ENCODE measurements around the gene TBC1D9.

Gene TBC1D9

DNA sequence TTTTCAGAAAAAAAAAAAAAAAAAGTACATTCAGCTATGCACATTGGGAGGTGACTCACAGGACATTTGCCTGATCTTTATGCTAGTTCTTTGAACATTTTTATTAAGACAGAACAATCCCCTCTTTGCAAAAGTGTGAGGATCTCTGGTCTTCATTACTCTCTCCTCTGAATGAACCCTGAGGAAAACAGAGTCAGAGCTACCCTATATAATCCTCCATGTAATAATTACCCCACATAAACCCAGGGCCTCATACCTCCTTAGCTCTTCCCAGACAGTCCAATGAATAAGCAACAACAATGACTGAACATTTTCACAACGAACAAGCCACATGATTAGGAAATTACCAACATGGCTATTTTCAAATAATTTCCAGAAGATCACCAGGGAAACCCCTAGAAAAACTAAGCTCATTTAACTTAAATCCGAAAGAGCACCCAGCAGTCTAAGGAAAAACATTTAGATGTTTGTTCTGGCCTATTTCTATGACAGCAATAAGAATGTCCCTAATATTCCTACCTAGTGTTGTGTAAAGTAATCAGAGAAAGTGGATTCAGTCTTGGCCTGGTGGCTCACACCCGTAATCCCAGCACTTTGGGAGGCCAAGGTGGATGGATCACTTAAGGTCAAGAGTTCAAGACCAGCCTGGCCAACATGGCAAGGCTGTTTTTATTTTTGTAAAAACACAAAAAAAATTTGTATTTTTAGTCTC is 37.8 kb downstream of the TBC1D9 start:
- Histone ChIP-seq H3K27ac (ENCODE audit: low read length) (no peak overlapping the region), H3K27me3 (ENCODE audit: control insufficient read depth, insufficient read depth, low read length) (no peaks in the 10 kb centered on the region), H3K9ac (ENCODE audit: low read length) (no peak overlapping the region), H3K4me1 (ENCODE audit: control insufficient read depth, low read depth, low read length) (no peaks in the 10 kb centered on the region), H3K9me3 (ENCODE audit: control insufficient read depth, low read depth, low read length) (no peaks in the 10 kb centered on the region), H3K36me3 (ENCODE audit: control insufficient read depth, low read depth, low read length) (no peaks in the 10 kb centered on the region), H3K4me3 (ENCODE audit: low read length) (no peak overlapping the region)

DNA sequence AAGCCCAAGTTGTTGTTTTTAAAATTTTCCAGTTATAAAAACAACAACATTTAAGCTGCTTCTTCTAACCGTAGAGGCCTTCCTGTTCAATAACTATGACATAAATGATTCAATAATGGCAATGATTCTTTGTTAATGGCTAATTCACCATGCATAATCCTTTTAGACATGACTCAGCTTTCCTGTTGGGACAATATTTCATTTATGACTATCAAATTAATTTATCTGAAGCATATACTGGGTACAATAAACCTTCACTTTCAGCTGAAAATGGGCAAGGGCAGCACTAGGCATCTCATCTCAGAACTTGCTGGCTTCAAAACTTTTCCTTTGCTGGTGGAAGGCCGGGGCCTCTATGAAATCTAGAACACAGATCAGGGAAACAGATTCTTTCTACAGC is 38.9 kb downstream of the TBC1D9 start:
- Histone ChIP-seq H3K27me3 (ENCODE audit: control insufficient read depth, insufficient read depth, low read length) (no peaks in the 10 kb centered on the region), H3K27ac (ENCODE audit: low read length) (no peak overlapping the region), H3K9me3 (ENCODE audit: control insufficient read depth, low read depth, low read length) (no peaks in the 10 kb centered on the region), H3K9ac (ENCODE audit: low read length) (no peak overlapping the region), H3K36me3 (ENCODE audit: control insufficient read depth, low read depth, low read length) (no peaks in the 10 kb centered on the region), H3K4me3 (ENCODE audit: low read length) (no peak overlapping the region), H3K4me1 (ENCODE audit: control insufficient read depth, low read depth, low read length) (no peaks in the 10 kb centered on the region)

DNA sequence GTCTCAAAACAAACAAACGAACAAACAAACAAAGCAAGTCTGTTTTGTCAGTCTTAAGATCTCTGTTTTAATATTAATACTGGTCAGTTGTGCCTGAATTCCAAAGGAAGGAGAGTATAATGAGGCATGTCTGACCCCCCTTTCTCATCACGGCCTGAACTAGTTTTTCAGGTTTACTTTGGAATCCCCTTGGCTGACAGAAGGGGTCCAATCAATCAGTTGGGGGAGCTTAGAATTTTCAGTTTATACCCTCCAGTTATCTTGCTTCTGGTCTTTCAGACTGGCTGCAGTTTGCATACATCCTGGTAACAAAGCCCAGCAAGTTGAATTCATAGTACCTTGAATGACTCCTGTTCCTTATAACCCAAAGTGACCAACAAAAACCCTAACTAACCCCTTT is 41.1 kb downstream of the TBC1D9 start:
- no peaks in the 10 kb centered on the region for H3K4me1 ChIP-seq (ENCODE audit: control insufficient read depth, low read depth, low read length)
- H3K27me3 ChIP-seq (ENCODE audit: control insufficient read depth, insufficient read depth, low read length) = no peaks in the 10 kb centered on the region
- no peak overlapping the region for H3K27ac ChIP-seq (ENCODE audit: low read length)
- H3K36me3 ChIP-seq (ENCODE audit: control insufficient read depth, low read depth, low read length) = no peaks in the 10 kb centered on the region
- no peak overlapping the region for H3K4me3 ChIP-seq (ENCODE audit: low read length)
- H3K9ac ChIP-seq (ENCODE audit: low read length) = no peak overlapping the region
- H3K9me3 ChIP-seq (ENCODE audit: control insufficient read depth, low read depth, low read length) = no peaks in the 10 kb centered on the region

DNA sequence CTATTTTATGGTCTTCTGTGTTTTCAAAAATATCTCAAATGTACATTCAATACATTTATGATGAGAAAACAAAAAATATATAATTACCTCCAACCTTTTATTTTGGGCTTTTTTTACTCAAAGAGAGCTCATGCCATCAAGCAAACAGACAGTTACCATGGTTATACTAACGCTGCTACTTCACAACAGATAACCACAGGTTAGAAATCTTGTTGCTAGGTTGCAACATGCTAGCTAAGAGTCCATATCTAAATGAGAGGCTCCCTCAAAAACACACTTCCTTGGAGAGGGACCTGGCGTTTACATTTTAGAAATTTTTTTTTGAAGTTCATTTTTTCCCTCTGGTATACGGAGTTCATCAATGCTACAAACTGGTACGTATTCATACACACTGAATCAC is 44.3 kb downstream of the TBC1D9 start:
- no peaks in the 10 kb centered on the region for H3K9me3 ChIP-seq (ENCODE audit: control insufficient read depth, low read depth, low read length)
- H3K4me1 ChIP-seq (ENCODE audit: control insufficient read depth, low read depth, low read length) = no peaks in the 10 kb centered on the region
- no peak overlapping the region for H3K27ac ChIP-seq (ENCODE audit: low read length)
- no peak overlapping the region for H3K4me3 ChIP-seq (ENCODE audit: low read length)
- no peaks in the 10 kb centered on the region for H3K36me3 ChIP-seq (ENCODE audit: control insufficient read depth, low read depth, low read length)
- no peak overlapping the region for H3K9ac ChIP-seq (ENCODE audit: low read length)
- H3K27me3 ChIP-seq (ENCODE audit: control insufficient read depth, insufficient read depth, low read length) = no peaks in the 10 kb centered on the region

DNA sequence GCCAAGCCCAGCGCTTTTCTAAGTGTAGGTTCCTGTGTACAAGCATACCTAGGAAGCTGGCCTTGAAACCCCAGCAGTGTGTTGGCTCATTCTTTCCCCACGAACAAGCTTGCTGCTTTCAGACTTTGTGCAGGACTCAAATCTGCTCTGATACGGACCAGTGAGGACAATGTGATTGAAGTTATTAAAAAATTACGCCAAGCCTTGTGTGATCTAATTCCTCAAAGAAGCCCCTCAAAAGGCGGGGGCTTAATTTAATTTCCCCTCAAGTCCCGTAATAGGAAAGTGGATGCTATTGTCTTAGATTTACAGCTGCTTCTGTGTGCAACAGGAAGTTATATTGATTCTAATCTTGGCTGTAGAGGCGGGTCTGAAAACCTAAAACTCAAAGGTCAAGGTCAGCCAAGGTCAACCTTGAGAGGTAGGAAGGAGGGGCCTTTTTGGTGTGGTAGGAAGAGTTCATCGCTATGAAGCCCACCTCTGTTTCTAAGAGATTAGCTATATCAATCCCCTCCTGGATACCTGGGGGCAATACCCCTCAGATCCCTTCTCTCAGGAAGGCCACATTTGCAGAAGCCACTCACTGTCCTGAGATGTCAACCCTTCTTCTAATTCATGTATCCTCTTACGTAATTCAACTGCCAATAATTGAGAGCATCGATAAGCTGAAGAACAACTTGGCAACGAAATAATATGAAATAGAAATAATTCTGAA is 45.1 kb downstream of the TBC1D9 start:
- Histone ChIP-seq H3K9me3 (ENCODE audit: control insufficient read depth, low read depth, low read length) (no peaks in the 10 kb centered on the region), H3K4me1 (ENCODE audit: control insufficient read depth, low read depth, low read length) (no peaks in the 10 kb centered on the region), H3K27me3 (ENCODE audit: control insufficient read depth, insufficient read depth, low read length) (no peaks in the 10 kb centered on the region), H3K36me3 (ENCODE audit: control insufficient read depth, low read depth, low read length) (no peaks in the 10 kb centered on the region), H3K9ac (ENCODE audit: low read length) (no peak overlapping the region), H3K27ac (ENCODE audit: low read length) (no peak overlapping the region), H3K4me3 (ENCODE audit: low read length) (no peak overlapping the region)

DNA sequence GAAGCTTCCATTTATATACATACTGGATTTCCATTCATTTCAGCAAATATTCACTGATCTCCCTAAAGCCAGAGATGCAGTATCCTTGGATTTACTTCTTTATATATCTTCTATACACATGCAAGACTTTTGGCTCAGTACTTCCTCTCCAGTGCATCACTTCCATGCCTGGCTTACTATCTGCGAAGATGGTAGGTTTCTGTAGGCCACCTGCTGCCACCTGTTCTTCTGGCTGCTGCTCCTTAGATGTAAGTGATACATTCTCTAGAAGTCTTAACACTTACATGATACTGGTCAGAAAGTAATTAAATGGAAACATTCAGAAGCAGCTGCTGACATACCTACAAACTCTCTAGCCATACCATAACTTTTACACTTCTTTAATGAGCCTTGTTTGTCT is 48.9 kb downstream of the TBC1D9 start:
- Histone ChIP-seq H3K4me1 (ENCODE audit: control insufficient read depth, low read depth, low read length) (no peaks in the 10 kb centered on the region), H3K27ac (ENCODE audit: low read length) (no peak overlapping the region), H3K9me3 (ENCODE audit: control insufficient read depth, low read depth, low read length) (no peaks in the 10 kb centered on the region), H3K36me3 (ENCODE audit: control insufficient read depth, low read depth, low read length) (no peaks in the 10 kb centered on the region), H3K4me3 (ENCODE audit: low read length) (no peak overlapping the region), H3K9ac (ENCODE audit: low read length) (no peak overlapping the region), H3K27me3 (ENCODE audit: control insufficient read depth, insufficient read depth, low read length) (no peaks in the 10 kb centered on the region)

DNA sequence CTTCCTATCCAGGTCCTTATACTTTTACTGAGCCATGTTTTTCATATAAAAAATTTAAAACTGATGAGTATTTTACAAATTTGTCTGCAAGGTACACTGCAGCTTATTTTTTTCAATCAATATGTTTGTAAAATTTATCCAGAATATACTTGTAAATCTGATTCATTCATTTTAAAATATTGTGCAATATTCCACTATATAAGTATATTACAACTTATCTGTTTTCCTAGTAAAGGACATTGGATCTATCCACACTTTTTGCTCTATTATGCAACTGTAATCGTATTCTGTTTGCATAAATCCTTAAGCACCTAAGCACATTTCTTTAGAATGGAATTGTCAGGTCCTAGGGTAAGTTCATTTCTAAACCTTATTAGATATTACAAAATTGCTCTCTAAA is 49.5 kb downstream of the TBC1D9 start:
- Histone ChIP-seq H3K4me1 (ENCODE audit: control insufficient read depth, low read depth, low read length) (no peaks in the 10 kb centered on the region), H3K9me3 (ENCODE audit: control insufficient read depth, low read depth, low read length) (no peaks in the 10 kb centered on the region), H3K27ac (ENCODE audit: low read length) (no peak overlapping the region), H3K27me3 (ENCODE audit: control insufficient read depth, insufficient read depth, low read length) (no peaks in the 10 kb centered on the region), H3K9ac (ENCODE audit: low read length) (no peak overlapping the region), H3K4me3 (ENCODE audit: low read length) (no peak overlapping the region), H3K36me3 (ENCODE audit: control insufficient read depth, low read depth, low read length) (no peaks in the 10 kb centered on the region)

DNA sequence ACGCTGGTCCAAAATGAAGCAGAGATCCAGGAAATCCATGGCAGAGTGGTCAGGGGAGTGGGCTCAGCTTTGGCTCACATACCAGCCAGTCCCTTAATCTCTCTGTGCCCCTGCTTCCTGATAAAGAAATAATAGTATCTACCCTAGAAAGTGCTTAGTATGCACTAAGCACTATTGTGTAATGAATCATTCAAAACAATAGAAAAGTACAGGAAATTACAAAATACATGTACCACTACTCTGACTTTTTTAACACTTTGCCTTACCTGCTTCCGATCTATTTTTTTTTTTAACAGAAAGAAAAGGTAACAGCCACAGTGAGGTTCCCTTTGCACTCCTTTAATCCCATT is 49.9 kb downstream of the TBC1D9 start:
- Histone ChIP-seq H3K36me3 (ENCODE audit: control insufficient read depth, low read depth, low read length) (no peaks in the 10 kb centered on the region), H3K27me3 (ENCODE audit: control insufficient read depth, insufficient read depth, low read length) (no peaks in the 10 kb centered on the region), H3K4me3 (ENCODE audit: low read length) (no peak overlapping the region), H3K27ac (ENCODE audit: low read length) (no peak overlapping the region), H3K9ac (ENCODE audit: low read length) (no peak overlapping the region), H3K4me1 (ENCODE audit: control insufficient read depth, low read depth, low read length) (no peaks in the 10 kb centered on the region), H3K9me3 (ENCODE audit: control insufficient read depth, low read depth, low read length) (no peaks in the 10 kb centered on the region)

DNA sequence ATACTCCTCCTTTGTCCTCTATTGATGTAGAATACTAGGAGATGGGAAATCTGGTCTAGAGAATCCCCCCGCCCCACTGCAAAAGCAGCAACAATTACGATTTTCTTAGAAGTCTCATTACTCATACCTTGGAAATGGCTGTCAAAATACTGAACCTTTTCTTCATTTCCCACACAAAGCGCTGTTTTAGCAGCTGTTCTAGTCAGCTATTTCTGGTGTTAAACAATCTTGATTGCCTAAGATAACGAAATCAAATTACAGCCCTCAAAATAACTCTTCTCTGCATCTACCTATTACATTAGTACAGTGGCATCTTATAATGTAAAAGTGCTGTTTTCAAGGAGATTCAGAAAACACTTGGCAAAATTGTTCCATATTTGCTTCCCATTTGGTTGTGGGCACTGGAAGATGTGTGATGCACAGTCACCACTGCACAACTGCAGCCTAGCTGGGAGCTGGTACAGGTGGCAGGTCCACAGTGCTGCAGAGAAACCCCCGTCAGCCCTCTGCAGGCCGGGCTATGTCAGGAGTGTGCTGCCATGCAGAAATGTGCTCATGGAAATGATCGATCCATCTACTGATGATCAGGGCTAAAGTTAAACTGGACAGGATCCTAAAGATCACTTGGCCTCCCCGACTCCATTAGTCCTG is 50.4 kb downstream of the TBC1D9 start:
- Histone ChIP-seq H3K9ac (ENCODE audit: low read length) (no peak overlapping the region), H3K9me3 (ENCODE audit: control insufficient read depth, low read depth, low read length) (no peaks in the 10 kb centered on the region), H3K27ac (ENCODE audit: low read length) (no peak overlapping the region), H3K27me3 (ENCODE audit: control insufficient read depth, insufficient read depth, low read length) (no peaks in the 10 kb centered on the region), H3K4me1 (ENCODE audit: control insufficient read depth, low read depth, low read length) (no peaks in the 10 kb centered on the region), H3K4me3 (ENCODE audit: low read length) (no peak overlapping the region), H3K36me3 (ENCODE audit: control insufficient read depth, low read depth, low read length) (no peaks in the 10 kb centered on the region)

DNA sequence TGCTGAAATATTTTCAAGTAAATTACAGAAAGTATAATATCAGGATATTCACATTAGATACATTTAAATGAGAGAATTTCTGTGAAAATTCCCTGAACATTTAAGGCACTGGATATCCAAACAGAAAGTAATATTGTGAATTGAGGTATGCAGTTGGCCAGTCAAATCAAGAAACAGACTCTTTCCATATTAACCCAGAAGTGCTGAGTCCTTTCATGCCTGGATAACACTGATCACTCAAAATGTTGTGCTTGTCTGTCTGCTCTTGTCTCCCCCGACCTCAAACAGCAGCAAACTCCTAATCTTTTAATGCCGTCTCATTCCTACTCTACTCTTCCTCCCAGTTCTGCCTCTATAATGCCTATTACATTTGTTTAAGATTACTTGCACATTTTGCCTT is 51.2 kb downstream of the TBC1D9 start:
- Histone ChIP-seq H3K27ac (ENCODE audit: low read length) (no peak overlapping the region), H3K4me3 (ENCODE audit: low read length) (no peak overlapping the region), H3K27me3 (ENCODE audit: control insufficient read depth, insufficient read depth, low read length) (no peaks in the 10 kb centered on the region), H3K4me1 (ENCODE audit: control insufficient read depth, low read depth, low read length) (no peaks in the 10 kb centered on the region), H3K36me3 (ENCODE audit: control insufficient read depth, low read depth, low read length) (no peaks in the 10 kb centered on the region), H3K9me3 (ENCODE audit: control insufficient read depth, low read depth, low read length) (no peaks in the 10 kb centered on the region), H3K9ac (ENCODE audit: low read length) (no peak overlapping the region)

DNA sequence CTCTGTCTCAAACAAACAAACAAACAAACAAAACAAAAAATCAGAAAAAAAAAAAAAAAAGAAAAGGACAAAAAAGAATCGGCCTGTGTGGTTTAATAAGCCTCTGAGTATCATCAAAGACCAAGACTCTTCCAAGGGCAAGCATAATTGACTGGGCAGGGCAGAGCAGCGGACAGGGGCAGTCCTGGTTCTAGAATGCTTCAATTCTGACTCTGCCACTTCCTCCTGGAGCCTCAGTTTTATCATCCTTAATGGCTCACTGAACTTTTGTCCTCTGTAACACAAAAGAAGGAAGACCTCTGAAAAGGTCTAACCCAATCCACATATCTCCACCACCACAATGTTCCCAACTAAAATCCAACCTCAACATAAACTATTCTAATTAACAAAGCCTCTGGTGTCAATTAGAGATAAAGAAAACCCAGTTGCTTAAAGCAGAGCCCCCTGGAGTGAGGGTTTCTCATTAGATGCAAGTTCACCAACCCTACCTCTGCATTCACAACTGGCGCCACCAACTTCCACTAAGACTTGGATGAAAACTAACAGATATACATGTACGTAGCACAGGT is 51.7 kb downstream of the TBC1D9 start:
- no peaks in the 10 kb centered on the region for H3K4me1 ChIP-seq (ENCODE audit: control insufficient read depth, low read depth, low read length)
- H3K27me3 ChIP-seq (ENCODE audit: control insufficient read depth, insufficient read depth, low read length) = no peaks in the 10 kb centered on the region
- H3K4me3 ChIP-seq (ENCODE audit: low read length) = no peak overlapping the region
- no peaks in the 10 kb centered on the region for H3K36me3 ChIP-seq (ENCODE audit: control insufficient read depth, low read depth, low read length)
- H3K9ac ChIP-seq (ENCODE audit: low read length) = no peak overlapping the region
- H3K27ac ChIP-seq (ENCODE audit: low read length) = no peak overlapping the region
- no peaks in the 10 kb centered on the region for H3K9me3 ChIP-seq (ENCODE audit: control insufficient read depth, low read depth, low read length)
